Adrenal gland (tissue), 5 donors: ENCODE data around the gene CFAP77.

Experiments used
- CTCF ChIP-seq, 6 experiments: fragments of 450-650 bp in 4 of 6; fragments of 200-600 bp in 2 of 6; sonication (generic) in 1 of 6; IDR thresholded peaks; 1 replicate in 5 of 6; 2 replicates in 1 of 6; pipeline versions ENCODE4 v1.5.1 to v1.8.0; 2016 to 2021; ENCODE audit warnings: antibody characterized with exemption in 6 of 6, mild to moderate bottlenecking in 2 of 6, moderate library complexity in 1 of 6
- POLR2A ChIP-seq, 2 donors: fragments of 450-650 bp; IDR thresholded peaks; one replicate each; pipeline ENCODE4 v1.6.1; 2017; ENCODE audit warnings: antibody characterized with exemption in 2 of 2, mild to moderate bottlenecking in 2 of 2, moderate library complexity in 1 of 2
- donor health status: DM: no; HTN: no; CAD: no.

GRCh38 chr9:132401824-132402223 lies 8.2 kb upstream of the CFAP77 start:
- TF ChIP-seq POLR2A (IDR thresholded peaks at IDR 0.05) (no peak), CTCF (IDR thresholded peaks at IDR 0.05) (no peak)
